Cardiac fibroblast (primary cell): Measurements from ENCODE around the gene MYO19.

Source experiments
- DNase-seq, 2 donors: peaks; one replicate each; pipeline versions ENCODE4 v3.0.0 to v3.0.0-alpha.2; 2010; ENCODE audit warnings: low read depth in 2 of 2
- H3K4me3 ChIP-seq, 2 donors: replicated peaks in 1 of 2; 1 replicate in 1 of 2; 2 replicates in 1 of 2; pipeline ENCODE4 v1.5.1; 2011; ENCODE audit warnings: low read depth in 2 of 2, low read length in 2 of 2, mild to moderate bottlenecking in 2 of 2, moderate library complexity in 1 of 2
- TF ChIP-seq, protein P1 (sequence below): IDR thresholded peaks from one replicate; pipeline ENCODE4 v1.5.1; 2011; ENCODE audit warnings: low read depth, mild to moderate bottlenecking, low read length, inconsistent platforms

MYO19 gene, protein sequence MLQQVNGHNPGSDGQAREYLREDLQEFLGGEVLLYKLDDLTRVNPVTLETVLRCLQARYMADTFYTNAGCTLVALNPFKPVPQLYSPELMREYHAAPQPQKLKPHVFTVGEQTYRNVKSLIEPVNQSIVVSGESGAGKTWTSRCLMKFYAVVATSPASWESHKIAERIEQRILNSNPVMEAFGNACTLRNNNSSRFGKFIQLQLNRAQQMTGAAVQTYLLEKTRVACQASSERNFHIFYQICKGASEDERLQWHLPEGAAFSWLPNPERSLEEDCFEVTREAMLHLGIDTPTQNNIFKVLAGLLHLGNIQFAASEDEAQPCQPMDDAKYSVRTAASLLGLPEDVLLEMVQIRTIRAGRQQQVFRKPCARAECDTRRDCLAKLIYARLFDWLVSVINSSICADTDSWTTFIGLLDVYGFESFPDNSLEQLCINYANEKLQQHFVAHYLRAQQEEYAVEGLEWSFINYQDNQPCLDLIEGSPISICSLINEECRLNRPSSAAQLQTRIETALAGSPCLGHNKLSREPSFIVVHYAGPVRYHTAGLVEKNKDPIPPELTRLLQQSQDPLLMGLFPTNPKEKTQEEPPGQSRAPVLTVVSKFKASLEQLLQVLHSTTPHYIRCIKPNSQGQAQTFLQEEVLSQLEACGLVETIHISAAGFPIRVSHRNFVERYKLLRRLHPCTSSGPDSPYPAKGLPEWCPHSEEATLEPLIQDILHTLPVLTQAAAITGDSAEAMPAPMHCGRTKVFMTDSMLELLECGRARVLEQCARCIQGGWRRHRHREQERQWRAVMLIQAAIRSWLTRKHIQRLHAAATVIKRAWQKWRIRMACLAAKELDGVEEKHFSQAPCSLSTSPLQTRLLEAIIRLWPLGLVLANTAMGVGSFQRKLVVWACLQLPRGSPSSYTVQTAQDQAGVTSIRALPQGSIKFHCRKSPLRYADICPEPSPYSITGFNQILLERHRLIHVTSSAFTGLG

DNA sequence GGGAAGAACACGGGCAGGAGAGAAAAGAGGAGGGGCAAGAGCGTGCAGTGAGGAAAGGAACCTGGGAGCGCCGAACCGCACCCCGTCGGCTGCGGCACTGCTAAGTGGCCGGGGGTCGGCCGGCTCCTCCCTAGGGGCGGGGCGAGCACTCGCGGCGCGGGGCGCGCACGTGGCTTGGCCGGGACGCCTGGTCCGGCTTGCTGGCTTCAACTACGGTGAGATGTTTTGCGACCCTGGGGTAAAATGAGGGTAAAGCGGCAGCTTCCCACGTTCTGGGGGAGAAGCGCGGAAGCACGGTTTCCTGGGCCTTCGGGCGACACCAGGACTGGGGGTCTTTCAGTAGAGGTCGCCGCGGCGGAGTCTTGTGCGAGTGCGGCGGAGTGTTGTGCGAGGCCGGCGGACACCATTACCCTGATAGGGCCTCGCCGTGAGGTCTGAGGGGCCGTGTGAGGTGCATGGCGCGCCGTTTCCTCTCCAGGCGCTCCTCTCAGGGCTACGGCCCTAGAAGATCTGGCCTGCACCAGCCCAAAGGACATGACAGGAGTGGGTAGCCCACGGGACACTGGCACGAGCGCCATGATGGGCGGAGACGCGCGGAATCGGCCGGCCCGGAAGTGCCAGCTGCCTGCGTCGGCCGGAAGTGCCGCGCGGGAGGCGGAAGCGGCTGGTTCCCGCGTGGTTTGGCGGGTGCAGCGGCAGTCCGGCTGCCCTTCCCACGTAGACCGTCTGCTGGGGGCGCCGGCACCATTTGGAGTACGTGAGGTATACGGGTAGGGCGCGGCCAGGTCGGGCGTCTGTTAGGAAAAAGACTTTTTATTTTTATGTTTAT is at the start of gene MYO19, which contains the start of gene PIGW:
Gene MYO19, minus strand, starts transcription at position 29 of the 829 bp plus-strand sequence. CDS start 2,330 bp downstream, outside the sequence.
Gene PIGW, plus strand, starts transcription at position 148 of the 829 bp plus-strand sequence. CDS start 2,115 bp downstream, outside the sequence.
- H3K4me3 ChIP-seq: peak within 1 kb of the TSS; percentile 83 to 95
- TF ChIP-seq, protein P1, sequence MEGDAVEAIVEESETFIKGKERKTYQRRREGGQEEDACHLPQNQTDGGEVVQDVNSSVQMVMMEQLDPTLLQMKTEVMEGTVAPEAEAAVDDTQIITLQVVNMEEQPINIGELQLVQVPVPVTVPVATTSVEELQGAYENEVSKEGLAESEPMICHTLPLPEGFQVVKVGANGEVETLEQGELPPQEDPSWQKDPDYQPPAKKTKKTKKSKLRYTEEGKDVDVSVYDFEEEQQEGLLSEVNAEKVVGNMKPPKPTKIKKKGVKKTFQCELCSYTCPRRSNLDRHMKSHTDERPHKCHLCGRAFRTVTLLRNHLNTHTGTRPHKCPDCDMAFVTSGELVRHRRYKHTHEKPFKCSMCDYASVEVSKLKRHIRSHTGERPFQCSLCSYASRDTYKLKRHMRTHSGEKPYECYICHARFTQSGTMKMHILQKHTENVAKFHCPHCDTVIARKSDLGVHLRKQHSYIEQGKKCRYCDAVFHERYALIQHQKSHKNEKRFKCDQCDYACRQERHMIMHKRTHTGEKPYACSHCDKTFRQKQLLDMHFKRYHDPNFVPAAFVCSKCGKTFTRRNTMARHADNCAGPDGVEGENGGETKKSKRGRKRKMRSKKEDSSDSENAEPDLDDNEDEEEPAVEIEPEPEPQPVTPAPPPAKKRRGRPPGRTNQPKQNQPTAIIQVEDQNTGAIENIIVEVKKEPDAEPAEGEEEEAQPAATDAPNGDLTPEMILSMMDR: no peak
- DNase-seq: peak; percentile 88 to 92

DNA sequence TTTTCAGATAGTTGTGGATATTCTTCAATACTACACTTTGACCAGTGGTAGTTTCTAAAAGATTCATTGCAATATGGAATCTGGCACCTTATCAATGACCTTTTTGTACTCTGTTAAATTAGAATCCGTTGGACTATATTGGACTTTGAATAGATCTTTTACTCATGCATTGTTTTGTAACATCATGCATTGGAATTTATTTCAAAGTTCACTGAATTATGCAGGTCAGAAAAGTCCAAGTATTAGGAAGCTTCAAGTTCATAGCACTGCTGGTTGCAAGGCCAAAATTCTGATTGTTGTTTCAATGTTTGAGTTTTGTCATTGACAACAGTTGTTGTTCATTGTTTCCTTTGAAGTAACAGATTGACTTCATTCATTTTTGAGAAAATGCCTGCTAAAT is 49.1 kb upstream of the MYO19 start:
- no peak for DNase-seq
- no peak overlapping the region for H3K4me3 ChIP-seq
- TF ChIP-seq, protein P1: no peak

DNA sequence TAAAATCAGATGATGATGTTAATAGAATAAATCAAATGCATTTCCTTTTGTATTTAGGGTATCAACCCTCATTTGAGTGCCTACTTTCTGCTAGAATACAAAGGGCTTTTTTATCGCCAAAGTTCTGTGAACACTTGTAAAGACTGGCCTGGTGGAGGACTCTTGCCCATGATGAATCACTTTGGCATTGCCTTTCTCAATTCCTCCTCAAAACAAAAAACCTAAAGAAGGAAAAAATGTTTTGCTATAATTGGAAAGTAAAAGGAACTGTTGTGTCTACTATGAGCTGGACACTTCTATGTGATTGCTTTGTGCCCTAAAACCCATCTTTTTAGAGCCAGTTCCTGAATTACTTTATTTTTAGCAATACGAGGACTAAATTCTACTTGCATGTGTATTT is 44.0 kb upstream of the MYO19 start:
- peak; percentile 12 to 37 for DNase-seq
- no peak overlapping the region for H3K4me3 ChIP-seq
- TF ChIP-seq, protein P1: no peak

DNA sequence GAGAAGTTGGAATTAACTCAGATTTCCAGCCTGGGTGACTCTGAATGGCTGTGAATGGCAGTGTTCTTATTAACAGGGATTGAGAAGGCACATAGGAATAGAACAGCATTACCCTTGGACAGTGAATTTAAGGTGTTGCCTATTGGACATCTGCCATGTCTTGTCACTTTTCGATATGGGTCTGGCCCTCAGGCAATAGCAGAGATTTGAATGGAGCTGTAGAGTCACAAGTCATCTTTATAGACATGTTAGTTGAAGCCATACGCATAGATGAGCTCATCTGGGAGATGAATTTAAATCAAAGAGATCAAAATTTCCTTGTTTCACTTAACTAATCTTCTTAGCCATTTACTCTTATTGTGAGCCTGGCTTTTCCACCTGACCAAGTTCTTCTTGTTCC is 42.1 kb upstream of the MYO19 start:
- H3K4me3 ChIP-seq: no peak overlapping the region
- TF ChIP-seq, protein P1: no peak
- no peak for DNase-seq

DNA sequence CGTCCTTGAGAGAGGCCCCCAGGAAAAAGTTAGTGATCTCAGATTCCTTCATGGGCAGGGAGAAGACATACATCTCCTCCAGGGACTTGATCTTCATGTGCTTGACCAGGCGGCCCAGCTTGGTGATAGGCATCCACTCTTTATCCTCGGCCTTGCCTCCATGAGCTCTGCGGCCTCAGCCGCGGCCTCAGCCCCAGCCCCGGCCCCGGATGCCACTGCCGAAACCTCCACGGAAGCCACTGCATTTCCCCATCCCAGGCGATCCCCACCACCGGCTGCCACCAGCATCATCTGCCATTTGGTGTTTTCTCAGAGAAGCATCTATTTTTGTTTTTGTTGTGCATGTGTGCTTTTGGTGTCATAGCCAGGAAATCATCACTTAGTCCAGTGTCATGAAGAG is 40.4 kb upstream of the MYO19 start:
- no peak overlapping the region for H3K4me3 ChIP-seq
- TF ChIP-seq, protein P1: no peak
- DNase-seq: no peak

DNA sequence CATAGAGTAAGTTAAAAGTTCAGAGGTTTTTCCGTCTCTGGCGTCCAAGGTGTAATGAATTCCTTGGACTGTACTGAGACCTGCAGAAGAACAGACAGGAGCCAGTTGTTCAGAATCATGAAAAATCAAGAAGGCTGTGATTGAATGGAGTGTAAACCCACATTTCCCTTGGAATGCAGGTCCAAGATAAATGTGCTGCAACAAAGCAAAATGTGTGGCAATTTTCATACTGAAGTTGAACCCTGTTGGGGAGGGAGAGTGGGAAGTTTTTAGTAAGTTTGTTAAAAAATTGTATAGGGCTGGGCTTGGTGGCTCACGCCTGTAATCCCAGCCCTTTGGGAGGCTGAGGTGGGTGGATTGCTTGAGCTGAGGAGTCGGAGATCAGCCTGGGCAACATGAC is 31.4 kb upstream of the MYO19 start:
- TF ChIP-seq, protein P1: no peak
- no peak overlapping the region for H3K4me3 ChIP-seq
- DNase-seq: peak in 1 of 2 donors; percentile 22
